Smooth muscle cell (in vitro differentiated cells): ENCODE results near the gene C6orf52. TPM values are rescaled to one million over a fixed set of nuclear protein-coding genes. Genes with fewer than 3 reads are reported as not detected.
A peak's percentile ranks its signal among the peaks of the same experiment; 100 is the strongest.
"Not testable (repeated sequence)": the region's sequence is repeated elsewhere in the genome, so short reads cannot be mapped to it uniquely, and the experiment has no call there.

Experiments
- DNase-seq: peaks from one replicate; lab custom pipeline; 2025; ENCODE audit not compliant: unreplicated experiment; lab: John Stamatoyannopoulos, UW
- H2AFZ ChIP-seq: fragments of 200-600 bp; sonication (generic); 2 replicates; pipeline ENCODE4 v1.6.0; 2016; ENCODE audit warnings: antibody characterized with exemption, low read depth, mild to moderate bottlenecking
- H3F3A ChIP-seq: fragments of 200-600 bp; sonication (generic); 2 replicates; pipeline ENCODE4 v1.6.0; 2017; ENCODE audit warnings: antibody characterized with exemption, low read depth
- H3K27ac ChIP-seq: fragments of 200-600 bp; sonication (generic); 2 replicates; pipeline ENCODE4 v1.5.1; 2016; ENCODE audit warnings: low read depth, mild to moderate bottlenecking
- H3K27me3 ChIP-seq: fragments of 200-600 bp; sonication (generic); 2 replicates; pipeline ENCODE4 v1.6.1; 2016; ENCODE audit warnings: low read depth, mild to moderate bottlenecking
- H3K36me3 ChIP-seq: fragments of 200-600 bp; sonication (generic); 2 replicates; pipeline ENCODE4 v1.5.1; 2016; ENCODE audit warnings: low read depth
- H3K4me1 ChIP-seq: fragments of 200-600 bp; sonication (generic); 2 replicates; pipeline ENCODE4 v1.5.1; 2016; ENCODE audit warnings: low read depth
- H3K4me2 ChIP-seq: fragments of 200-600 bp; sonication (generic); 2 replicates; pipeline ENCODE4 v1.6.0; 2016; ENCODE audit warnings: mild to moderate bottlenecking
- H3K4me3 ChIP-seq: fragments of 200-600 bp; sonication (generic); 2 replicates; pipeline ENCODE4 v1.5.1; 2016; ENCODE audit warnings: mild to moderate bottlenecking
- H3K79me2 ChIP-seq: fragments of 200-600 bp; sonication (generic); 2 replicates; pipeline ENCODE4 v1.6.0; 2016; ENCODE audit warnings: low read depth, mild to moderate bottlenecking
- H3K9ac ChIP-seq: fragments of 200-600 bp; sonication (generic); 2 replicates; pipeline ENCODE4 v1.6.0; 2016; ENCODE audit warnings: low read depth
- H3K9me3 ChIP-seq: fragments of 200-600 bp; sonication (generic); replicated peaks from 2 replicates; pipeline ENCODE4 v1.5.1; 2016; ENCODE audit warnings: low read depth
- H4K20me1 ChIP-seq: fragments of 200-600 bp; sonication (generic); 2 replicates; pipeline ENCODE4 v1.6.0; 2016; ENCODE audit warnings: low read depth
- CTCF ChIP-seq: fragments of 200-600 bp; sonication (generic); IDR thresholded peaks from 2 replicates; pipeline ENCODE4 v1.5.1; 2017; ENCODE audit warnings: borderline replicate concordance, mild to moderate bottlenecking, antibody characterized with exemption; ENCODE audit not compliant: insufficient read depth, poor library complexity, severe bottlenecking
- WGBS: methylation state at CpG from one replicate; pipeline ENCODE4 v1.1.7; 2016; ENCODE audit warnings: low lambda C conversion rate; 5-methylcytosine and 5-hydroxymethylcytosine counted together
- polyA plus RNA-seq: library from polyadenylated mRNA; unstranded; fragments of >200 nt; fragmentation: Nextera tagmentation; extraction: Ambion mirVana; gene quantifications from 2 replicates; pipeline ENCODE4 v1.2.1, GENCODE V29; 2016
- total RNA-seq: library from RNA; depleted of rRNA; stranded (reverse); fragments of >200 nt; gene quantifications from 2 replicates; pipeline ENCODE4 v1.2.3, GENCODE V29; 2014

Gene C6orf52
- total RNA-seq (2.4 and 6.5 TPM in 2 replicates), polyA plus RNA-seq (7.7 and 9.5 TPM in 2 replicates)

GRCh38 chr6:10694302-10695085 lies at the start of gene C6orf52, which contains the start of gene PAK1IP1:
C6orf52 (minus strand) TSS chr6:10694616; CDS start chr6:10687550, 7,066 bp downstream.
PAK1IP1 (plus strand) TSS chr6:10694972; CDS start chr6:10694986, 14 bp downstream.
- Histone ChIP-seq H3K4me3 (peak within 1 kb of the TSS; percentile 85), H3F3A (peaks cover 12% of the 10 kb centered on the region), H3K79me2 (peaks cover 38% of the 10 kb centered on the region), H3K27me3 (no peaks in the 10 kb centered on the region), H3K36me3 (no peaks in the 10 kb centered on the region), H3K4me1 (peaks cover 43% of the 10 kb centered on the region), H3K9ac (peak within 1 kb of the TSS; percentile 95), H4K20me1 (no peaks in the 10 kb centered on the region), H3K4me2 (peak within 1 kb of the TSS; percentile 99), H3K27ac (peak within 1 kb of the TSS; percentile 98), H2AFZ (peak within 1 kb of the TSS; percentile 95), H3K9me3 (no peaks in the 10 kb centered on the region)
- 1% methylated on average over 53 of the region's 53 CpGs for WGBS
- no peak for TF ChIP-seq CTCF
- DNase-seq, result peak; percentile 64

GRCh38 chr6:10743515-10743914 lies 49.1 kb upstream of the C6orf52 start:
- Histone ChIP-seq H4K20me1 (no peaks in the 10 kb centered on the region), H3K79me2 (peaks cover 8% of the 10 kb centered on the region), H3K9ac (no peak overlapping the region), H3K4me3 (no peak overlapping the region), H3K27me3 (no peaks in the 10 kb centered on the region), H3K4me2 (no peak overlapping the region), H3F3A (peaks cover 3% of the 10 kb centered on the region), H3K9me3 (no peaks in the 10 kb centered on the region), H3K36me3 (no peaks in the 10 kb centered on the region), H3K27ac (no peak overlapping the region), H2AFZ (no peak overlapping the region), H3K4me1 (peaks cover 14% of the 10 kb centered on the region)
- no peak for DNase-seq
- no peak for TF ChIP-seq CTCF
- 89% methylated on average over 6 of the region's 6 CpGs for WGBS

GRCh38 chr6:10742251-10742650 lies 47.8 kb upstream of the C6orf52 start:
- Histone ChIP-seq H3K4me1 (peaks cover 10% of the 10 kb centered on the region), H3K4me3 (no peak overlapping the region), H3K9me3 (no peaks in the 10 kb centered on the region), H3K4me2 (no peak overlapping the region), H3F3A (peaks cover 3% of the 10 kb centered on the region), H3K79me2 (no peaks in the 10 kb centered on the region), H3K27me3 (no peaks in the 10 kb centered on the region), H4K20me1 (no peaks in the 10 kb centered on the region), H3K9ac (no peak overlapping the region), H2AFZ (no peak overlapping the region), H3K27ac (no peak overlapping the region), H3K36me3 (no peaks in the 10 kb centered on the region)
- no peak for DNase-seq
- no peak for TF ChIP-seq CTCF
- WGBS, result 99% methylated on average over 12 of the region's 12 CpGs

- not testable (repeated sequence) for DNase-seq, H3F3A ChIP-seq, H2AFZ ChIP-seq, H3K27me3 ChIP-seq, H3K27ac ChIP-seq, H3K79me2 ChIP-seq, H3K4me1 ChIP-seq, H3K4me2 ChIP-seq, H3K9me3 ChIP-seq, H4K20me1 ChIP-seq, H3K36me3 ChIP-seq, H3K9ac ChIP-seq, H3K4me3 ChIP-seq
- WGBS, result 93% methylated on average over 4 of the region's 4 CpGs
Observed at GRCh38 chr6:10741643-10742042, 47.2 kb upstream of the C6orf52 start.
